PC-9 (cell line): ENCODE measurements around the gene CLCN5. TPM values are rescaled to one million over a fixed set of nuclear protein-coding genes. Genes with fewer than 3 reads are reported as not detected.
"Not testable (repeated sequence)": the region's sequence is repeated elsewhere in the genome, so short reads cannot be mapped to it uniquely, and the experiment has no call there.

Experiments
- BruUV-seq: library from RNA; stranded (reverse); fragments of 400-500 nt; replicated peaks from 2 replicates; lab custom pipeline; 2021; lab: Mats Ljungman, UMichigan
- CTCF ChIA-PET: fragments of 300-600 bp; sonication (Branson Sonifier 250); formaldehyde crosslinking; loops from one replicate; lab custom pipeline; 2022; ENCODE audit warnings: antibody characterized with exemption; lab: Charles Lee
- POLR2A ChIA-PET: fragments of 300-600 bp; sonication (Branson Sonifier 250); formaldehyde crosslinking; loops from one replicate; lab custom pipeline; 2022; ENCODE audit warnings: antibody characterized with exemption; ENCODE audit not compliant: unreplicated experiment; lab: Charles Lee
- DNase-seq, 2 experiments: peaks; one replicate each; pipeline versions ENCODE4 v3.0.0 to v3.0.0-alpha.2; 2015 to 2022; ENCODE audit warnings: mixed read lengths in 1 of 2
- H2AFZ ChIP-seq: fragments of 200-600 bp; sonication (generic); 2 replicates; pipeline ENCODE4 v1.8.1; 2017; ENCODE audit warnings: antibody characterized with exemption
- H3F3A ChIP-seq: fragments of 200-600 bp; sonication (generic); 2 replicates; pipeline ENCODE4 v1.8.1; 2017; ENCODE audit warnings: antibody characterized with exemption, mild to moderate bottlenecking, low read depth; ENCODE audit not compliant: insufficient read depth
- H3K27ac ChIP-seq: fragments of 200-600 bp; sonication (generic); 2 replicates; pipeline ENCODE4 v1.6.1; 2016; ENCODE audit warnings: mixed run types
- H3K27me3 ChIP-seq: fragments of 200-600 bp; sonication (generic); 2 replicates; pipeline ENCODE4 v1.6.1; 2016; ENCODE audit warnings: low read depth, mixed run types; ENCODE audit not compliant: insufficient read depth
- H3K36me3 ChIP-seq: fragments of 200-600 bp; sonication (generic); 2 replicates; pipeline ENCODE4 v1.6.1; 2016; ENCODE audit warnings: low read depth, mixed run types
- H3K4me1 ChIP-seq: fragments of 200-600 bp; sonication (generic); replicated peaks from 2 replicates; pipeline ENCODE4 v1.6.1; 2016; ENCODE audit warnings: mixed run types; ENCODE audit not compliant: insufficient read depth
- H3K4me2 ChIP-seq: fragments of 200-600 bp; sonication (generic); 2 replicates; pipeline ENCODE4 v1.6.1; 2017; ENCODE audit warnings: mixed run types
- H3K4me3 ChIP-seq: fragments of 200-600 bp; sonication (generic); 2 replicates; pipeline ENCODE4 v1.6.1; 2016; ENCODE audit warnings: mixed run types
- H3K79me2 ChIP-seq: fragments of 200-600 bp; sonication (generic); 2 replicates; pipeline ENCODE4 v1.6.1; 2017; ENCODE audit warnings: low read depth, mixed run types
- H3K9me2 ChIP-seq: fragments of 200-600 bp; sonication (generic); 2 replicates; pipeline ENCODE4 v1.8.1; 2017; ENCODE audit warnings: mild to moderate bottlenecking; ENCODE audit not compliant: insufficient read depth
- H3K9me3 ChIP-seq: fragments of 200-600 bp; sonication (generic); 2 replicates; pipeline ENCODE4 v1.8.1; 2016; ENCODE audit warnings: low read depth; ENCODE audit not compliant: insufficient read depth
- H4K20me1 ChIP-seq: fragments of 200-600 bp; sonication (generic); 2 replicates; pipeline ENCODE4 v1.8.1; 2017; ENCODE audit not compliant: insufficient read depth
- EZH2 ChIP-seq: fragments of 200-600 bp; sonication (generic); IDR thresholded peaks from 2 replicates; pipeline ENCODE4 v1.8.0; 2017; ENCODE audit warnings: antibody characterized with exemption, low read depth
- intact Hi-C: fragments of 100-400 bp; cut with micrococcal nuclease; formaldehyde crosslinking; loops from one replicate; pipeline ENCODE4 v1.10.0; 2022; ENCODE audit not compliant: unreplicated experiment
- total RNA-seq: library from RNA; stranded (reverse); gene quantifications from 2 replicates; pipeline ENCODE4 v1.2.3, GENCODE V29; 2021
- TF ChIP-seq, protein P1 (sequence below): fragments of 200-600 bp; sonication (generic); conservative IDR thresholded peaks from 2 replicates; pipeline ENCODE4 v1.6.1; 2017; ENCODE audit warnings: mixed run types, antibody characterized with exemption, mild to moderate bottlenecking, moderate library complexity

The CLCN5 gene
- total RNA-seq, 1 experiment from 2014 or later = 0.94 TPM

DNA sequence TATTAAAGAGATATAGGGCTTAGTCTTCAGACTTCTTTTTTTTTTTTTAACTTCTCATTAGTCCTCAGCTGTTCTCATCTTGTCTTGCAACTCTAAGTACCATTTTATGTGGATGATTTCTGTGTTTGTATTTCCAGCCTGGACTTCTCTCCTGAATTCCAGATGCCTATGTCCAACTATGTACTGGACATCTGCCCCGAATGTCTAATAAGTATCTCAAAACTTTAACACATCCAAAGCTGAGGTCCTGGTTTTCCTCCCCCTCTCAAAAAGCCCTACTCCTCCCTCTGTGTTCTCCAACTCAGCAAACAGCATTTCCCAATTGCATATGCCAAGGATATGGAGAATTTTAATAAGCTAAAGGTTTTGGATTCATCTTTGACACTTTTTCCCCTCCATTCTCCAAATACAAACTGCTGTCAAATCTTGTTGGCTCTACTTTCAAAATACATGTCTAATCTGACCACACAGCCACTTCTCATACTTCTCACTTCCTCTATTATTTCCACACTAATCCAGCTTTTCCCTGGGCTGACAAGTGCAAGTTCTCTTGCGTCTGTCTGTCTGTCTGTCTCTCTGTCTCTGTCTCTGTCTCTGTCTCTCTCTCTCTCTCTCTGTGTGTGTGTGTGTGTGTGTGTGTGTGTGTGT is 79.8 kb downstream of the CLCN5 start:
- CTCF ChIA-PET = no interaction called here
- POLR2A ChIA-PET = no interaction called here
- no peak for TF ChIP-seq EZH2

DNA sequence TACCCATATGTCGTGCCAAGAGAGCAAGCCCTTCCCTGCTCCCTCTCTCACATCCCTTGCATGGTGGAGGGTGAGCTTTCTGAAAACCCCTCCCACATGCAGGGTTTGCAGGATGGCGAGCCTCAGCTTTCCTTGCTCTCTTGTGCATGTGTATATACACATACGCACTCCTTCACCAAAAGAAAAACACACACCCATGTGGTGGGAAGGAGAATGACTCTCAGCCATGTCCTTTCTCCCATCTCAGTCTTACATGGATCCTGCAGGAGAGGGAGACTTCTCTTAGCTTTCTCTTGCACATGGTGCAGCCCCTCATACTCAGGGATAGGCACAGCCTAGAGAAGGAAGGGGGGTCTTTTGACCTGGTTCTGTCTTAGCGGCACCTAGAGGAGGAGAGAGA is 81.1 kb downstream of the CLCN5 start:
- no TSS peak for BruUV-seq
- H3K36me3 ChIP-seq = no peaks in the 10 kb centered on the region
- ChIA-PET POLR2A (no interaction called here), CTCF (no interaction called here)
- H3K9me3 ChIP-seq = no peaks in the 10 kb centered on the region
- no peaks in the 10 kb centered on the region for H3K79me2 ChIP-seq
- intact Hi-C loops = no loop called here
- no peak overlapping the region for H3K4me3 ChIP-seq
- TF ChIP-seq, protein P1, sequence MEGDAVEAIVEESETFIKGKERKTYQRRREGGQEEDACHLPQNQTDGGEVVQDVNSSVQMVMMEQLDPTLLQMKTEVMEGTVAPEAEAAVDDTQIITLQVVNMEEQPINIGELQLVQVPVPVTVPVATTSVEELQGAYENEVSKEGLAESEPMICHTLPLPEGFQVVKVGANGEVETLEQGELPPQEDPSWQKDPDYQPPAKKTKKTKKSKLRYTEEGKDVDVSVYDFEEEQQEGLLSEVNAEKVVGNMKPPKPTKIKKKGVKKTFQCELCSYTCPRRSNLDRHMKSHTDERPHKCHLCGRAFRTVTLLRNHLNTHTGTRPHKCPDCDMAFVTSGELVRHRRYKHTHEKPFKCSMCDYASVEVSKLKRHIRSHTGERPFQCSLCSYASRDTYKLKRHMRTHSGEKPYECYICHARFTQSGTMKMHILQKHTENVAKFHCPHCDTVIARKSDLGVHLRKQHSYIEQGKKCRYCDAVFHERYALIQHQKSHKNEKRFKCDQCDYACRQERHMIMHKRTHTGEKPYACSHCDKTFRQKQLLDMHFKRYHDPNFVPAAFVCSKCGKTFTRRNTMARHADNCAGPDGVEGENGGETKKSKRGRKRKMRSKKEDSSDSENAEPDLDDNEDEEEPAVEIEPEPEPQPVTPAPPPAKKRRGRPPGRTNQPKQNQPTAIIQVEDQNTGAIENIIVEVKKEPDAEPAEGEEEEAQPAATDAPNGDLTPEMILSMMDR = no peak
- TF ChIP-seq EZH2 = no peak
- H3F3A ChIP-seq = no peaks in the 10 kb centered on the region
- no peaks in the 10 kb centered on the region for H3K9me2 ChIP-seq
- no peak overlapping the region for H3K4me2 ChIP-seq
- H3K27ac ChIP-seq = no peak overlapping the region
- no peaks in the 10 kb centered on the region for H3K27me3 ChIP-seq
- no peak for DNase-seq
- no peak overlapping the region for H2AFZ ChIP-seq
- H3K4me1 ChIP-seq = no peaks in the 10 kb centered on the region
- no peaks in the 10 kb centered on the region for H4K20me1 ChIP-seq

More for the DNA sequence above, 79.8 kb downstream of the CLCN5 start:
- Histone ChIP-seq H2AFZ (no peak overlapping the region), H3K9me3 (no peaks in the 10 kb centered on the region), H3K9me2 (no peaks in the 10 kb centered on the region), H3K27me3 (no peaks in the 10 kb centered on the region), H3K4me2 (no peak overlapping the region), H3K36me3 (no peaks in the 10 kb centered on the region), H3K4me1 (no peaks in the 10 kb centered on the region), H3K79me2 (no peaks in the 10 kb centered on the region), H3K27ac (no peak overlapping the region), H4K20me1 (no peaks in the 10 kb centered on the region), H3F3A (no peaks in the 10 kb centered on the region), H3K4me3 (no peak overlapping the region)
- BruUV-seq = no TSS peak
- no peak for DNase-seq
- intact Hi-C loops = no loop called here

- H2AFZ ChIP-seq = no peak overlapping the region
- intact Hi-C loops = no loop called here
- H3K36me3 ChIP-seq = no peaks in the 10 kb centered on the region
- H3K79me2 ChIP-seq = no peaks in the 10 kb centered on the region
- ChIA-PET CTCF (no interaction called here), POLR2A (no interaction called here)
- H3K4me2 ChIP-seq = no peak overlapping the region
- DNase-seq = no peak
- no peak for TF ChIP-seq EZH2
- TF ChIP-seq, protein P1 = no peak
- no peaks in the 10 kb centered on the region for H3K9me2 ChIP-seq
- H3K9me3 ChIP-seq = no peaks in the 10 kb centered on the region
- H3K27ac ChIP-seq = no peak overlapping the region
- H3K4me3 ChIP-seq = no peak overlapping the region
- H4K20me1 ChIP-seq = no peaks in the 10 kb centered on the region
- no peaks in the 10 kb centered on the region for H3F3A ChIP-seq
- H3K27me3 ChIP-seq = no peaks in the 10 kb centered on the region
- no peaks in the 10 kb centered on the region for H3K4me1 ChIP-seq
- no TSS peak for BruUV-seq
These were observed 81.5 kb downstream of the CLCN5 start for GRCh38 chrX:50003927-50004326.

DNA sequence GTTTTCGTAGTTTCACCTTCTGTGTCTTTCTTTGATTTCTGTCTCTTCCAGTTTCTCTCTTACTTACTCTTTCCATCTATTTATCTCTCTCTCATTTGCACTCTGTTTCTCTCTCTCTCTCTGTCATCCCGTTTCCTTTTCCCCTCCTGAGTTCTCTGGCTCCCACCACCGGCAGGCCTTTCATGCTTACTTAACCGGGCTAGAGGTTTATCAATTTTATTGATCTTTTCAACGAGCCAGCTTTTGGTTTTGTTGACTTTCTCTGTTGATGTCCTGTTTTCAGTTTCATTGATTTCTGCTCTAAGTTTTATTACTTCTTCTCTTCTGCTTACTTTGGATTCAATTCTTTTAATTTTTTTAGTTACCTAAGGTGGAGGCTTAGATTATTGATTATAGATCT is 103.2 kb downstream of the CLCN5 start:
- H3K36me3 ChIP-seq, intact Hi-C loops, H3K4me3 ChIP-seq, H3K4me2 ChIP-seq, POLR2A ChIA-PET, H3K4me1 ChIP-seq, H3F3A ChIP-seq, H3K27ac ChIP-seq, H4K20me1 ChIP-seq, H2AFZ ChIP-seq, H3K9me2 ChIP-seq, DNase-seq, H3K27me3 ChIP-seq, BruUV-seq, CTCF ChIA-PET, H3K9me3 ChIP-seq, H3K79me2 ChIP-seq: not testable (repeated sequence)
